Activated effector memory CD4-positive, alpha-beta T cell treated with Interleukin-2 at 50 U/mL for 16 hours (primary cell): ENCODE data around the gene KIF5A.
A peak's percentile ranks its signal among the peaks of the same experiment; 100 is the strongest.

Source experiments
- DNase-seq: peaks from one replicate; pipeline ENCODE4 v3.0.0-alpha.2; 2020

KIF5A gene

DNA sequence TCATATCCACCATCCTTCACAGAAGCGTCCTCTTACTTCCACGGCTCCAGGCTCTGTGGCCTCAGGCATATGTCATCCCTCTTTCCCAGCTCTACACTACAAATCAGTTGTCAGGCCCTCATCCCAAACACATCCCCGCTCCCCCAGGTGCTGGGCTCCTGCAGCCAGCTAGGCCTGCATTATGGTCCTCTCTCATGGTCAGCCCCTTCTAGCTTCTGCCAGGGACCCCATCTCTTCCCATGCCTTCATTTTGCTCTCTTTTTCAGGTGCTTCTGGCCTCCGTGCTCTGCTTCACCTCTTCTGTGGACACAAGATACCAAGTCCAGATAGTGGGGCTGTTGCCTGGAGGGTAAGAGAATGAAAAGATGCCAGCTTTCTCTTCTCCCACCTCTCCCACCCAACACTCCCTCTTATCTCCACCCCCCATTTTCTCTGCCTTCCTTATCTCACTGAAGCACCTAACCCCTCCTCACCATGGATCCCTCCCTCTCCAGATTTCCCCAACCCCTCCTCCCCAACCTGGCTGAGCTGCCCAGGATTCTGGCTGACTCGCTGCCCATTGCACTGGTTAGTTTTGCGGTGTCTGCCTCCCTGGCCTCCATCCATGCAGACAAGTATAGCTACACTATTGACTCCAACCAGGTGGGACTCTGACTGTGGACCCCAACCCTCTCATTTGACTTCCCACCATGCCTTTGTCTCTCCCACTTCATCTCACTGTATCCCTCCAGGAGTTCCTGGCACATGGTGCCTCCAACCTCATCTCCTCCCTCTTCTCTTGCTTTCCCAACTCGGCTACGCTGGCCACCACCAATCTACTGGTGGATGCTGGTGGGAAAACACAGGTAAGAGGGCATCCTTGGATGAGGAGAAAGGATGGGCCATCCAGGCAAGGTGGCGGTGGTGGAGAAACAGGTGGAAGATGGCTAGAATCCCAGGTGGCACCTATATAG, 72.7 kb downstream of the KIF5A start:
- DNase-seq: no peak

DNA sequence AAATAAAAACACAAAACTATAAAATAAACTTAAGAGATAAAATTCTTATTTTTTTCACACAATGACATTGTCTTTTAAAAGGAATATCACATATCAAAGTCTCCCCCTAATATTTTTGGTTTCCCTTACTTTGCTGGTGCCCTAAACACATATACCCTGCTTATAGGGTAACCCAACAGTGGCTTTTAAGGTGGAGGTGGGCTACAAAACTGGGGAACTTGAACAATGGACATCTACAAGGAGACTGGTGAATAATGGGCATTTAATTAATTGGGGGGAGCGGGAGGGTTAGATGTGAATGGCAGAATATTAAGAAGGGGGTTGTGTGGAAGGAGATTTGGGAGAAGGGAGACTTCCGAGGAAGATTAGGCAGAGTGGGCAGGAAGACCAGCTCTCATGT, 73.5 kb downstream of the KIF5A start:
- no peak for DNase-seq

DNA sequence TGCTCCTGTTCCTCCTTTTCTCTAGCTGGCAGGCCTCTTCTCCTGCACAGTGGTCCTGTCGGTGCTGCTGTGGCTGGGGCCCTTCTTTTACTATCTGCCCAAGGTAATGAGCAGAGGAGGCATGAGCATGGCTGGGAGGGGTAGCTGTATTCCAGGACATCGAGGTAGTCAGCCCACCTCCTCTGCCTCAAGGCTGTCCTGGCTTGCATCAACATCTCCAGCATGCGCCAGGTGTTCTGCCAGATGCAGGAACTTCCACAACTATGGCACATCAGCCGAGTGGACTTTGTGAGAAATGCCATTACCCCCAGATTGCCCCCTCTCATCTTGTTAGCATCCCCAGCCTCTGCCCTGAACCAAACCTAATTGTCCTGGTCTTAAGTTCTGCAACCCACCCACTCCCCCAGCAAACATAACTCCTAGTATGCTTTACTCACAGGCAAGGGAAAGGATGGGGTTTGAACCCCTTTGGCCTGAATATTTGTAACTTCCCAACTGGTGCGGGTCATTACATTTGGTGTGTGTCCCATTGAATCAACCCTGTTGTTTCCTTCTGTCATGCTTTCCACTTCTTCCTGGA, 74.1 kb downstream of the KIF5A start:
- DNase-seq: no peak

DNA sequence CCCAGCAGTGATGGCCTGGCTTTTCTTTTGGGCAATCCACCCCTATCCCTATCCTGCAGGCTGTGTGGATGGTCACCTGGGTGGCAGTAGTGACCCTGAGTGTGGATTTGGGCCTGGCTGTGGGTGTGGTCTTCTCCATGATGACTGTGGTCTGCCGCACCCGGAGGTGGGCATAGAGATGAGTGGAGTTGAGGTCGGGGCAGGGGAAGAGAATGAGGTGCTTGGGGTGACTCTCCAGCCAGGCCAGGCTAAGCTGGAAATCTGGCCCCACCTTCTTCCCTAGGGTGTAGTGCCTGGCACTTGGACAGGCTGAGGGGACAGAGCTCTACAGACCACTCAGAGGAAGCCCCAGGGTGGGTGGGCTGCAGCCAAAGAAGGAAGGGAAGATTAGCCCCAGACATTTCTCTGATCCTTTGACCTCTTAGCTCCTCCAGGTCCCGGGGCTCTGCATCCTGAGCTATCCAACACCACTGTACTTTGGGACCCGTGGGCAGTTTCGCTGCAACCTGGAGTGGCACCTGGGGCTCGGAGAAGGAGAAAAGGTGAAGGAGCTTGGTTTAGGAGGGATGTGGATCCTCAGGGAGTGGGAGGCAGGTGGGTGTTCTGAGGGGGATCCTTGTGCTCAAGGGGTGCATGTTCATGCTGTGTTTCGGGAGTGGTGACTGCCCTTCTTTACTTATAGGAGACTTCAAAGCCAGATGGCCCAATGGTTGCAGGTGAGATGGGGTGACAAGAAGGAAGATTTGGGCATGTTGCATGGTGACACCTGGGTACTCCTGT, 74.8 kb downstream of the KIF5A start:
- no peak for DNase-seq

DNA sequence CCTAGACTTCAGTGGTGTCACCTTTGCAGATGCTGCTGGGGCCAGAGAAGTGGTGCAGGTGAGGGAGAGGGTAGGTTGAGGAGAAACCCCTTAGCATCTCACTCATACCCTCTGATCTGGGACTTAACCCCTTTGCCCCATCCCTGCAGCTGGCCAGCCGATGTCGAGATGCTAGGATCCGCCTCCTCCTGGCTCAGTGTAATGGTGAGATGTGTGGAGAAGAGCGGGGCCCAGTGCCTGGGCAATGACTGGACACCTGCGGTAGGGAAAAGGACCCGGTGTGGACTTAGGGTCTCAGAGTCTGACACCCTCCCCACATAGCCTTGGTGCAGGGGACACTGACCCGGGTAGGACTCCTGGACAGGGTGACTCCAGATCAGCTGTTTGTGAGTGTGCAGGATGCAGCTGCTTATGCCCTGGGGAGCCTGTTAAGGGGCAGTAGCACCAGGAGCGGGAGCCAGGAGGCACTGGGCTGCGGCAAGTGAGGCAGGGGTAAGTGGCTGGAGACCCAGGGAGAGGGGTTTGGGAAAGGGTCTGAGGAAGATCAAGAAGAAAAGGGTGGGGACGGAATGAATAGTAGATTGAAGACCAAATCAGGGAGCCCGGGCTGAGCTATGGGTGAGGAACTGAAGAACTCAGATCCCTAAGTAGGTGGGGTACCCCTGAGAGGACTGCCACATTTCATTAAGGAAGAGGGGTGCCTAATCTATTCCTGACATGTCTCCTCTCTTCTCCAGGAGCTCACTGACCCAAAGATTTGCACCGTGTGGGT, 75.6 kb downstream of the KIF5A start:
- DNase-seq: no peak

DNA sequence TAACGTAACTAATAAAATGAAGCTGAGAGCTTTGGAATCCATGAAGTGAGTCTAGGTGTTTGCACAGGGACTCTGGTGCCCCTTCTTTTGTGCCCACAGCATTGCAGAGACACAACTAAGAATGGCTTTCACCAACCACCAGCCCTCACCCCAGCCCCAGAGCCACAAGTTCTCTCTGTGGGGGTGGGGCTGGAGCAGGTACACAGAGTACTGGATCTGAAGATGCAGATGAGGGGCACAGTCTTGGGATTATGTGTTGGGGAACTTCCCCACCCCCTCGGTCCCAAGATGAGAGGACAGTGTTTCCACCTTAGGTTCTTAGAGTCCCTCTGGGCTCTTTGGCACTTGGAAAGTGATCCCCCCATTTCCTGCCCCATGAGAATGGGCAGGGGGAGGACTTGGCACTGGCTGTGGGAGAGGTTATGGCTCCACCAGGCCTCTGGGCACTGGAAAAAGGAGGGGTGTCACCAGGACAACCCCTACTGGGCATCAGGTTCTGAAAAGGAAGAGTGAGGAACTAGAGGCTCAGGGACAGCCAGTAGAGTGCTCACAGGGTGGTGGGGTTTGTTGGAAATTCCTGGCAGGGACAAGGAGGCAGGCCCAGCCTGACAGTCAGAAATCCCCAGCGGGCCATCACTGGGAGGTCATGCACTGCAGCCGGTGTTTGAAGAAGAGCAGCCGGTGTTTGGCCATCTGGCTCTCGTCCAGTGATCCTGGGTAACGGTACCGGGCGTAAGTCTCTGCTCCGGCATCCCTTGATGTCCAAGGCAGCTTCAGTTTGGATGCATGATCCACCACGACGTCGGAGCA, 76.5 kb downstream of the KIF5A start:
- DNase-seq: no peak

DNA sequence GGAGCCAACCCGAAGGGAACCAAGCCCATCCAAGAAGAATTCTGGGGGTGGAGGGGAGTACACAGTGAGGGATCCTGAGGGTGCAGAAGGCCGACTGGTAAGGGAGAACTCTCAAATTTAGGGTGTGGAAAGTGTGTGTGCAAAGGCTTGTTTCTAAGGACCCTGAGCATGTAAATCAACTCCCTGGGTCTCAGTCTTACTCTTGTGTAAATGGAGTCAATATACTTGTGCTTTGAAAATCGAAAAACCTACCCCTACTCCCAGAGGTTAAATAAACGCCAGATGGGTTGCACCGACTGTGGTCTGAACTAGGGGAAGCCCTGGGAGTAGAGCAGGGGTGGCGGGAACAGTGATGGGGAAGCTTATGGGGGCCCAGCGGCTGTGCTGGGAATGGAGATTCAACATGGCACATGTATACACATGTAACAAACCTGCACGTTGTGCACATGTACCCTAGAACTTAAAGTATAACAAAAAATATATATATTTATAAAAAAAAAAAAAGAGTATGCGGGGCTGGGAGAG, 77.1 kb downstream of the KIF5A start:
- DNase-seq: no peak

DNA sequence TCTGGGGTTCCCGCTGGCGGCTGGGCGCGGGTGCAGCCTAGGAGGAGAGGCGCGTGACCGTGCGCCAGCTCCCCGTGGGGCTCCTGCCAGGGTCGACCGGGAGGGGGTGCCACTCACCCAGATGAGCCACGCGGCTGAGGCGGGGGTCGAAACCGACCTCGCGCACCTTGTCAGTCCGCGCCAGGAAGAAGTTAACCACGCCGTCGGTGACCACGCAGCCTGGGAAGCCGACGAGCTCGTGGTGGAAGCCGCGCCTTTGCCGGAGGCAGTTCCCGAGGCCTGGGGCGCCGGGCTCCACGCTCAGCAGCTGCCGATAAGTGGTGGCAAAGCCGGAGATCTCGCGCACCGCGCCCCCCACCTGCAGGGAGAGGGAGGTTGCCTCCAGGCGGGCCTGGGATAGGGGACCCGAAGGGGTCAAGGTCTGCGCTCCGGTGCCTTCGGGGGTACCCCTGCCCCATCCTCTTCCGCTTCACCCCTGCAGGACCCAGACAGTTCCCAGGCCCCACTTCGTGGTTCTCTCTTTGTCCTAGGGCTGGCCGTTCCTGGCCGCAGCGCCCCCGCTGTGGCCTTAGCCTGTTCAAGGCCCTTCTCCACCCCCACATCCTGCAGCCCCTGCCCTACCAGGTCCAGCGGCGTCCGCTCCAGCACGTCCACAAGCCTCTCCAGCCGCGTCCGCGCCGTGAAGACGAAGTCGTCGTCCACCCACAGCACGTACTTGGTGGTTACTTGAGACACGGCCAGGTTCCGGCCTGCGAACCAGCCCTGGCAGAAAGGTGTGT, 77.8 kb downstream of the KIF5A start:
- DNase-seq: no peak

DNA sequence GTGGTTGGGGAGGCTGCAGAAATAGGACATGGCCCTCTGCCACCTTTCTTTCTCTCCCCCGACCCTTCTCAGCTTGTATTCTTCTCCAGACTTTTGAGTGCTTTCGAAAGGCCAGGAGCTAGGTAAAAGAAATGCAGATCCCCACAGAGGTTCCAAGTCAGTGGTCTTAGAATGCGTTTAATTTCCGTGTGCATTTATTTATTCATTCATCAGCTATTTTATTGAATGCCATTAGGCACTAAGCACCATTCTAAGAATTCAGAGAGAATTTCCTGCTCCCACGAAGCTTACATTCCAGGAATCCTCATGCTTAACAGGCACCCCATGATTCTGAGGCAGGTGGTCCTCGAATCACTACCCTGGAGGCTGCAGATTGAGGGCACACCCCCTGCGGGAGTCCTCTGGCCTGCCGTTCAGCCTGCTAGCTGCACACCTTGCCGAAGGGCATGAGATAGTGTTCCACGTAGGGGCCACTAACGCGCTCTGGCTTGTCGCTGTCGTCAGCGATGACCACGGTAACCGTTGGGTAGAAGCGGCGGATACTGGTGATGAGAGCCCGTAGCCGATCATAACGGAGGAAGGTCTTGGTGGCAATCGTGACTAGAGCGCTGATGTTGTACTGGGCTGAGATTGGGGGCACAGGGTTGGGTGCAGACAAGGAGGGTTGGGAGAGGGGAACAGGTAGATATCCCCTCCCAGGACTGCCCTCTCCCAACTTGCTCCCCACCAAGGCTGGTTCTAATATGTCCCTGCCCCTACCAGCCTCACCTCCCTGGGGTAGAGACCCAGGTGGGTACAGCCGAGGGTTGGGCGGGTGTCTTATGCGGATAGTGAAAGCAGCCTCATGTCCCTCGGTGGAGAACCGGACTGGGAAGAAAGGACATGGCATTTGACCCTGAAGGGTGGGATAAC, 78.7 kb downstream of the KIF5A start:
- DNase-seq: no peak

DNA sequence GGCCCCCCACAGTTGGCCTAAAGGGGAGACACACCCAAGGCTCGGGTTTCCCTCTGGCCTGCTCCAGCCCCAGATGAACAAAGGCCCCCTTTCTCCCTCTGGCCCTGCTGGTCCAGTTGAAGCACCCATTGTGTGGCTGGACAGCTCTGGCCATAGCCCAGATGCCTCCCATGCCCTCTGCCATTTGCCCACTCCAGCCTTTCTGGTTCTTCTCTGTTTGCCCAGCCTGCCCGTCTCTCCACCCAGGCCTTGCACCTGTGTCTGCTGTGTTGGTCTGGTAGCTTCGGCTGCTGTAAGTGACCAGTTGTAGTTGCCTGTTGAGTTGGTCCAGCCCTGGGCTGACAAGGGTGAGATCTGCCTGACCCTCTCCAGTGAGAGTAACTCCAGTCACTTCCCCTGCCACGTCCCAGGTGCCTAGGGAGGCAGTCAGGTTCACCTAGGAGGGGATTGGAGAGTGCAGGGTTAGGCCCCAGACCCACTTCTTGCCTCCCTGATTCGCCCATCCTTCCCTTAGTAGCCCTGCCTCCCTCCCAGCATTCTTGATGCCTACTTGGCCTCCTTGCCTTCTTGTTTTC, 80.1 kb downstream of the KIF5A start:
- no peak for DNase-seq

DNA sequence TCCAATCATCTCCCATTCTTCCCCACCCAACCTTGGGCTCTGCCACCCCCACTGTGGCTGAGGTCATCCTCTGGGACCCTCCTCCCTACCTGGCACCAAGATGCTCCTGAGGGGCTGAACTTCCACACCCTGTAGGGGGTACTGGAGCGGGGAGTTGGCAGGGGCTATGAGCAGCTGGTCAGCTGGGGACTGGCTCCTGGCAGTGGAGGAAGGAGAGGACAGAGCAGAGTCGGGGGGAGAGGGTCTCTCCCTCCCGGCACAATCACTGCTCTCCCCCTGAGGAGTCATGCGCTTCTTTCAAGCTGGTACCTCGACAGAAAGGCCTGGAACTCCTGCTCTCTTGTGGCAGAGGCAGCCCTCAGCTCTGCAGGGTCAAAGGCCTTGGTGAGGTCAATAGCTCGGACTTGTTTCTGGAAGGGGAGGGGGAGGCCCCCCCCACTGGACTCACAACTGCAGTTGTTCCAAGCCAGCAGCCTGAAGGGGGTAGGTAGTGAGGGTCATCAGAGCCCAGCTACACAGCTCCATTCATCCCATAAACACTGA, 81.1 kb downstream of the KIF5A start:
- DNase-seq: no peak

DNA sequence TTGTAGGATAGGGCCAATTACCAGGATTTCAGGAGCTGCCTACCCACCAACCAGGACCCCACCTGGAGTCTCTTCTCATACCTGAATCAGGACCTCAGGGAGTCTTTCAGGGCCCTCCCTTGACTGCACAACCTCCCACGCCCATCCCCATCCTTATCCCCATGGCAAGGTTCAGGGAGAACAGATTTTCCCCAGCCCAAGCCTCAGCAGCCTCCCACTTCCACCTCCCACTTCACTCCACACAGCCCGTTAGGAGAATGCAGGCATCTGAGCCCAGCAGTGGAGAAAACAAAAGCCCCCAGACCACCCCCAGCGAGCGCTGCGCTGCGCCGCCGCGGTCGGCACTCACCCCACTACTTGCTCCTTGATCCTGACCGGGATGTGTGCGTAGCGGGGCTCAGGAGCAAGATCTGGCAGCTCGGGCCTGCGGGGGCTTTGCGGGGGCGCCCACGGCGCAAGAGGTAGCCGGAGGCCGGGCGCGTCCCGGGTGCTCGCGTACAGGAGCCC, 81.8 kb downstream of the KIF5A start:
- DNase-seq: no peak

DNA sequence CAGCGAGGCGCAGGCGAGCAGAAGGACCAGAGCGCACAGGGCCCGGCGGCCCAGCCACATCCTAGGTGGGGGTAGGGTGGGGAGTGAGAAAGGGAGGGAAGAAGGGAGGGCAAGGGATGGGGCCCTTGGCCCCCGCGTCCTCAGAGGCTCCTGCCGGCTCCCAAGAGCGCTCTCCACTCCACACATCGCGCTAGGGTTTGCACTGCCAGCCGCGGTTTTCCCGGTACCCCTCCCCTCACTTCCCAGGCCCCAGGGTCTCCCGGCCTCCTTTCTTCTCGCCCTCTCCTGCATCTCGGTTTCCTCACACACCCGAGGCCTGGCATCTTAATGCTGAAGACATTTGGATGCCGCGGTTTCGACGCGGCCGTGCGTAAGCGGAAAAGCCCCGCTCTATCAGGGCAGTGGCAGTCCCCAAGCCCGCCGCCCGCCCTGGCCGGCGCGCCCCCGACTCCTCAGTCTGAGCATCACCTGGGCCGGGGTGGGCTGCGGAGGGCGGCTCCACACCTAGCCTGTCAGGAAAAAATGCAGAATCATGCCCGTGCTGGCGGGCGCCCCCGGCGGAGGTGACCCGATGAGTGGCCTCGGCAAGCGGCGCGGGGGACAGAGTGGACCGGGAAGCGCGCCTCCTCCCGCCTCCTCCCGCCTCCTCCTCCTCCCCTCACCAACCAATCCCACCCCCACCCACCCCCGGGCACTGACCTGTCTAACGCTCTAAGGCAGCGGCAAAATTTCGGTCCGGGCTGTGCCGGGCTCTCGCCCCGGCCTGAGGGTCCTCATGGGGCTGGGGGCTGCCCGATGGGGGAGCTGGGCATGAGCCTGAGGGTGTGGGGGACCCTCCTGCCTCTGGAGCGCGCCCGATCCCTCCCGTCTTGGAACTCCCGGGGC, 82.5 kb downstream of the KIF5A start:
- DNase-seq: no peak

DNA sequence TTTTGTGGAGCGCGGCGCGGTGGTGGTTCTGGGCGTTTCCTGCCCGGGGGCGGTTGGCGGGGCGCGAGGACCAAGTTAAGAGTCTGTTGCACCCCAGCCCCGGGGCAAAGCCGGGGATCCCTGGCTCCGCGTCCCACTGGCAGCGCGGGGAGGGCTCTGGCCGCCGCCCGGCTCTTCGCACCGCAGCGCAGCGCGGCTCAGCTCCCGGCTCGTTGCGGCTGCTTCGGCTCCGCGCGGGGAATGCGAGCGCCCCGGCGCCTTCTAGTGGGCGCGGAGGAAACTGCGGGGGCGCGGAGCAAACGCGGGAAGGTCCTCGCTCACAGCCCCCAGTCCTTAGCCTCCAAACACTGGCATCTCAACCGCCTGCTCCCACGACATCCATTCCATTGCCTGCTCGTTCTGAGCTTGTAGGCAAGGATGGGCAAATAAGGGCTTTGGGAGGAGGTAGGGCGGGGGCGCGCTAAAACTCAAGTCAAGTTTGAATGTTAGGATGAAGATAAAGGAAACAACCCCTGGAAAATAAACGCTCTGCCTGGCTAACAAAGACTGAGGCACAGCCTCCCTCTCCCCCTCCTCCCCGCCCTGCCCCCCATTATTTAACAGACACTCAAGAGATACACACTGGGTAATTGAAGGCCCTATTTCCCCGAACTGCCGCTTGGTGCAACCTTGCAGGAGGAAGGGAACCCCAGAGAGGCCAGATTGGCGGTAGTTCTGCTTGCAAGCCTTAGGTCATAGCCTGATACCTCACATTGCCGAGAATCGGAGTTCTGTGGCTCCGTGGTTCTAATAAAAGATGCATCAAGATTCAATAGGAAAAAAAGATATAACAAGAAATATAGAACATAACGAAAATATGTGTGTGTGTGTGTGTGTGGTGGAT, 83.4 kb downstream of the KIF5A start, which contains the start of gene B4GALNT1:
Gene B4GALNT1, minus strand, starts transcription at position 244 of the 883 bp plus-strand sequence. CDS start 1,069 bp downstream, outside the sequence.
- DNase-seq: peak; percentile 49
